GM03348 (cell line): ENCODE measurements around the gene MERTK.
"Not testable (repeated sequence)": the region's sequence is repeated elsewhere in the genome, so short reads cannot be mapped to it uniquely, and the experiment has no call there.

Experiments
- DNase-seq: peaks from one replicate; pipeline ENCODE4 v3.0.0; 2012; ENCODE audit warnings: low spot score

MERTK gene

GRCh38 chr2:112010751-112011150, 112.3 kb downstream of the MERTK start:
- DNase-seq = no peak

DNA sequence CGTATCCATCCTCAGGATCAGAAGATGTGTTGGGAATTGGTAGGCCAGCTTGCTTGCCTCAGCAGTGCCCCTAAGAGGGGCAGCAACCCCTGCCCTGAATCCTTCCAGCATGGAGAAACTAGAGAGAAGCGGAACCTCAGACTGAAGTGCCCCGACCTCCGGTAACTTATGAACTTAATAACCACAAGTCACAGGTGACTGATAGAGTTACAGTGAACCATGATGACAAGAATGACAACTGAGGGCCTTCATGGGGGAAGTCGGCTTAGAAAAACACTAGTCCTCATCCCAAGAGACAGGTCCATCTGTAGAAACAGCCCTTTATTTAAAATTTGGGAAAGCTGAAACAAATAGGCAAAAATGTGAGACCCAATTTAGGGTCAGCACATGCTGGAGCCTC, 114.1 kb downstream of the MERTK start:
- DNase-seq = no peak

DNA sequence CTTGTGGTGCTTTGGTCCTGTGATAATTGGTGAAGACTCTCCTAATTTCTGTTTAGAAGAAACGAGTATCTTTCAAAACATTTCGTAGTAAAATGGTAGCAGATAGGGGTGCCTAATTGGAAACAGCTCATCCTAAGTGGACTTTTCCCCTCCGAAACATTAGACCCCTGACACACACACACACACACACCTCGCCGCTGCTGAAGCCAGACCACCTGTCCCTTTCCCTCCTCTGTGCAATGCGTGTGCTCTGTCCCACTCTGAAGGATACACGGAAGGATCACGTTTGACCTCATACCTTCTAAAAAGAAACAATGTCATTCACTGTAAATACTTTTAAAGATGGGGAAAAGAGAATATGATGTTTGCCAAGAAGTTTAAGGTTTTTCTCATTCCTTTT, 120.4 kb downstream of the MERTK start:
- DNase-seq = no peak

- no peak for DNase-seq
Observed at GRCh38 chr2:112019569-112019982, 121.2 kb downstream of the MERTK start.

- DNase-seq = no peak
Observed at GRCh38 chr2:112020561-112020960, 122.2 kb downstream of the MERTK start.

- no peak for DNase-seq
Observed at GRCh38 chr2:112021290-112021689, 122.9 kb downstream of the MERTK start.

- DNase-seq = no peak
Observed at GRCh38 chr2:112021781-112022231, 123.4 kb downstream of the MERTK start.

GRCh38 chr2:112023707-112024106, 125.3 kb downstream of the MERTK start:
- DNase-seq = no peak

- DNase-seq = no peak
Observed at GRCh38 chr2:112024231-112024630, 125.8 kb downstream of the MERTK start.

DNA sequence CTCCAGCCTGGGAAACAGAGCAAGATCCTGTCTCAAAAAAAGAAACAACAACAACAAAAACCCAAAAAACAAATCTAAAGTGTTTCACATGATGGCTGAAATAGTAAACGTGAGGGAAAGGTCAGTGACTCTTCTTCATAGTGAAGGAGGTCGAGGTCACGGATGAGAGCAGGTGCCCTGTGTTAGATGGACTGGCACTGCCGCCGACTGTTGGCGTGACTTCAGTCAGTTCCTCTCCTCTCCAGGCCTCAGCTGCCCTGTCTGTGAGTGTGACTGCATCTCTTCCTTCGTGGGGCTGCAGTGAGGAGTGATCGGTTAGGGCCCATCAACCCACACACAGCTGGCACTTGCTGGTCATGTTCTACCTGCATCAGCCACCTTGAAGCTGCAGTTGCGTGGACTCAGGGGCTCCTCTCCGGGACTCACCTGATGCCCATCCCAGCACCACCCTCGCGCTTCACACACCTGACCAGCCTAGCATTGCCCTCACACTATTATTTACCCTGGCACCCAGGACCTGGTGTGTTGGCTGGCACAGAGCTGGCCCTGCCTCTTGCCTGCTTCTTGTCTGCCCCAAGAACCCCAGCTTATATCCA, 126.6 kb downstream of the MERTK start:
- DNase-seq = no peak

DNA sequence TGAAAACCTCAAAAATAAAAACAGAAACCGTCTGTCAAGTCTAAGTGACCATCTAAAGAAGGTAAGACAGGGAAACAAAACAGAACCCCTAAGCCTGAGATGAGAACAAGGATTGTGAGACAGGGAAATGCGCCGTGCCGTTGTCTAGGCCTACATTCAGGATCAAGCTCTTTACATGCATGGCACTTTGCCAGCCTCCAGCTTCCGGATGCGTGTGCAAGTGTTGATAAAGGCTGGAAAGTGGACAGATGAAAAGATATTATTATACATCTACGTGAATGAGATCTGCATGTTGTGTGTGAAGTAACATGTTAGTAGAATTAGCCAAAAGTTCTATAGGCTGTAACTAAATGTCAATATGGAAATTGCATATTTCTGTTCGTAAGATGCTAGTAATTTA, 128.1 kb downstream of the MERTK start:
- no peak for DNase-seq

GRCh38 chr2:112027767-112028166, 129.4 kb downstream of the MERTK start:
- no peak for DNase-seq

- DNase-seq = no peak
Observed at GRCh38 chr2:112029164-112029563, 130.8 kb downstream of the MERTK start.

GRCh38 chr2:112031473-112032223, 133.2 kb downstream of the MERTK start:
- DNase-seq = peak; percentile 35

DNA sequence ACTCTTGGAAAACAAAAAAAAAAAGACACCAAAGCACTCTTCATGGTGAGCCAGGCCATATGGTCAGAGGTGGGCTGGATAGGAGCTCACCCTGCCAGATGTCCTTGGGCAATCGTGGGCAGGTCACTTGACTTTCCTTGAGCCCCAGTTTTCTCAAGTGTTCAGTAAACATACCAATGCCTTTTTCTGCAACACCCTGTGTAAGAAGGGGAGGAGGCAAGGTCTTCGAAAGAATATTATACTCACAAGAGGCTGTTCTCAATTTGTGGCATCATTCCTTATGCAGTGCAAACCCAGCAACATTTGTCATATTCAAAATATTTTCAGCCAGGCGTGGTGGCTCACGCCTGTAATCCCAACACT, 133.8 kb downstream of the MERTK start:
- peak; percentile 13 for DNase-seq

DNA sequence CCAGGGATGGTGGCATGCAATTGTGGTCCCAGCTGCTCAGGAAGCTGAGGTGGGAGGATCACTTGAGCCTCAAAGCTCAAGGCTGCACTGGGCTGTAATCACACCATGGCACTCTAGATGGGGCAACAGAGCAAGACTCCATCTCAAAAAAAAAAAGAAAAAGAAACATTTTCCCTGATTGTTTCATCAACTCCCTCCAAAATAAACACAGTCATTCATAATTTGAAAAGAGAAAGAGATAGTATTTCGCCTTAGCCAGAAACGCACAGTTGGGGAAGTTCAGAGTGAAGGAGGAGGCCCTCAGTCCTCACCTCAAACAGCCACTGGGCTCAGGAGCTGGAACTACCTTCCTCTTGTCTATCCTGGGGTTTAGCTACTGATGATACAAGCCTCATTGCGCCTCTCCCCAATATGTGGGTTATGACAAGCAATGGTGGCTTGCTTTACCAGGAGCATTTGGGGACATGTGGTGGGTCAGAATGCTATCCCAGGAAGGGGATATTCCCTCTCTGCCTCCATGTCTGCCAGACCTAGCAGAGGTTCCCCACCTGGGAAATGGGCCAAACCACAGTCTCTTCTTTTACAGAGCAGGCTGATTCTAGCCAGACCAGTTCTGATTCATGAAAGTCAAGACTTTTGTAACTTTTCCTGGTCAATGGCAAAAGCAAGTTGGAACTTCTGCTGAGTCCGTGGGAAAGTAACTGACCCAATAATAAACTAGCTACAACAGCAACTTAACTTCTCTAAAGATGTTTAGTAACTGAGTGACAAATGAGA, 134.5 kb downstream of the MERTK start:
- peak; percentile 25 for DNase-seq

GRCh38 chr2:112033600-112033999, 135.2 kb downstream of the MERTK start:
- no peak for DNase-seq

DNA sequence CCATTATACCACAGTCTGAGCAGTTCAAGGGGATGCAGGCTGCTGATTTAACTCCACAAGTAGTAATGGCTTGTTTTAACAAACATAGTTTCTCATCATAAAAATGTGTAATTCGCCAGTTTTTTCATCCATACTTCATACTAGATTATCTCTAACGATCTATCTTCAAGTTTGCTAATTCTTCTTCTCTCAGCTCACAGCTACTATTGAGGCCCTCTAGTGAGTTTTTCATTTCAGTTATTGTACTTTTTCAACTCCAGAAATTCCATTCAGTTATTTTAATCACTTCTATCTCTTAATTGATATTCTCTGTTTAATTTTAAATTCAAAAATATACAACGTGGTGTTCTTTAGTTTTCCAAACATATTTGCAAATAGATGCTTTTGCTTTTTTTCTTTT, 136.5 kb downstream of the MERTK start:
- DNase-seq = no peak

DNA sequence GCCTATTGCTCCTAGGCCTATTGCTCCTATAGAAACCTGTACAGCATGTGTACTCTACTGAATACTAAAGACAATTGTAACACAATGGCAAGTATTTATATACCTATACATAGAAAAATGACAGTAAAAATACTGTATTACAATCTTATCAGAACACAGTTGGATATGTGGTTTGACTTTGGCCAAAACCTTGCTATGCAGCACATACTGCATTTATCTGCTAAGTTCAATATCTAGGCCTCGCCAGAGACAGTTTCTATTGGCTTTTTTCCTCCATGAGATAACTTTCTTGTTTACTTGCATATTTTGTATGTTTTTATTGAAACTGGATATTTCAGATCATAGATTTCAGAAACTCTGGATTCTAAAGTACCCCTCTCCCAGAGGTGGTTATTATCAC, 137.4 kb downstream of the MERTK start:
- DNase-seq = no peak

- not testable (repeated sequence) for DNase-seq
Observed at GRCh38 chr2:112039556-112039955, 141.1 kb downstream of the MERTK start.

DNA sequence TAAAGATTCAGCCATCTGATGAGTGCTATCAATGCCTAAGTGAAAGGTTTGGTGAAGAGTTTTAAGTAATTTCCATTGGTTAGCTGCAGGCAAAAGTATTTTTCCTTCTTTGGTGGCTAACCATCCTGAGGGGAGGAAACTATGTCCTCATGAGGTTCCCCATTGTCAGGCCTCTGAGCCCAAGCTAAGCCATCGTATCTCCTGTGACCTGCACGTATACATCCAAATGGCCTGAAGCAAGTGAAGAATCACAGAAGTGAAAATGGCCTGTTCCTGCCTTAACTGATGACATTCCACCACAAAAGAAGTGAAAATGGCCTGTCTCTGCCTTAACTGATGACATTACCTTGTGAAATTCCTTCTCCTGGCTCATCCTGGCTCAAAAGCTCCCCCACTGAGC, 141.7 kb downstream of the MERTK start:
- DNase-seq = not testable (repeated sequence)

DNA sequence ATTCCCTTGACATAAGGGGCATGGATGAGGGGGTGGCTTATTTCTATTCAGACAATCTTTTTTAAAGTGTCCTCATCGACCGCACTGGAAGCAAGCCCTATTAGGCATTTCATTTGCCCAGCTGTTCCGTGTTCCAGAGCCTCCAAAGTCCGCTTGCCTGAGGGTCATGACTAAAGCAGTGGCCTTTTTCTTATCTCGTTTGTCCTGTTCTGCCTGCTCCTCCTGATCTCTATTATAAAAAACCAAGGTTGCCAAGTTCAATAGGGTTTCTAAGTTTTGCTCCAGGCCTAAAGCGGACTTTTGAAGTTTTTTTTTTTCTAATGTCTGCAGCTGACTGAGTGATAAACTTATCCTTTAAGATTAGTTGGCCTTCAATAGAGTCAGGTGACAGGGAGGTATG, 143.1 kb downstream of the MERTK start:
- not testable (repeated sequence) for DNase-seq

DNA sequence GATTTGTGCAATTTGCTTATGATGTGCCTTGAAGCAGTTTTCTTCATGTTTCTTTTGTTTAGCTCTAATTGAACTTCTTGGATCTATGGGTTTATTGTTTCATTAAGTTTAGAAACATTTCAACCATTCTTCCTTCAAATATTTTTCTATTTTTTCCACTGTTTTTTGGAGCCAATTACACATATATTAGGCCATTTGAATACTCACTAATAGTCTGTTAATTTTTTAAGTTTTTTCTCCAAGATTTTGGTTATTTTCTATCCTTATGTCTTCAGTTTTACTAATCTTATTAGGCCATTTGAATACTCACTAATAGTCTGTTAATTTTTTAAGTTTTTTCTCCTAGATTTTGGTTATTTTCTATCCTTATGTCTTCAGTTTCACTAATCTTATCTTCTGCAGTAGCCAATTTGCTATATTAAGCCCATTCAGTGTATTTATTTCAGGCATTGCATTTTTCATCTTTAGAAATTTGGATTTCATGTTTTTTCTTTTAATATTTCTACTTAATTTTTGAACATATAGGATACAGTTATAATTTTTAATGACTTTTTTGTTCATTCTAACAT, 147.1 kb downstream of the MERTK start:
- no peak for DNase-seq
